IPS-NIHi7 (cell line): ENCODE results near the gene FCRLA.

Experiments
- DNase-seq: peaks from one replicate; pipeline ENCODE4 v3.0.0; 2012; ENCODE audit warnings: mixed read lengths; ENCODE audit errors: extremely low spot score

FCRLA gene

GRCh38 chr1:161731981-161732718 lies 25.1 kb downstream of the FCRLA start:
- no peak for DNase-seq

GRCh38 chr1:161733526-161733925 lies 26.5 kb downstream of the FCRLA start:
- no peak for DNase-seq

DNA sequence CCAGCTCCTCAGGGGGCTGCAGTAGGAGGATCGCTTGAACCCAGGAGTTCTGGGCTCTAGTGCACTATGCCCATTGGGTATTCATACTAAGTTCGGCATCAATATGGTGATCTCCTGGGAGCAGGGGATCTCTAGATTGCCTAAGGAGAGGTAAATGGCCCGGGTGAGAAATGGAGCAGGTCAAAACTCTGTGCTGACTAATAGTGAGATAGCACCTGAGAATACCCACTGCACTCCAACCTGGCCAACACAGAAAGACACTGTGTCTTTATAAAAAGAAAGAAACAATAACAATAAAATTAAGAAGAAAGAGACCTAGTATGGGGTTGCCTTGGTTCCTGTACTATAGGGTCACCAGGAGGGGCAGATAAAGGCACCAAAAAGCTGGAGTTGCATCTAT lies 28.8 kb downstream of the FCRLA start:
- DNase-seq, result no peak

- DNase-seq, result no peak
Measured at GRCh38 chr1:161736335-161736969, 29.4 kb downstream of the FCRLA start.

DNA sequence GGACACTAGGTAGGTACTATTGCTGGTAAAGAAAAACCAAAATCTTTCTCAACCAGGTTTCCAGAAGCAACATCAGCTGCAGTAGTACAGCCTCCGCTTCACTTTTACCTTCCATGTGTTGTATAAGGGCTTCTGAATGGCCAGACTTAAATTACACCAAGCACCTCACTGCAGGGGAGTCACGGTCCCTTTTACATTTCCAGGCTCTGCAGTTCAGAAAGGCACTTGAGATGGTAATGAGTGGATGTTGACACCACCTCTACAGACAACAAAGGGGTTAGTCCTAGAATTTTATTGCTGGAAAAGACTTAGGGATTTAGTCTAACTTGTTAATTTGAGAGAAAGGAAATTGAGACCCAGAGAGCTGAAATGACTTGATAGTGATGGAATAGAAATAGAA lies 30.6 kb downstream of the FCRLA start:
- DNase-seq, result peak; percentile 23

GRCh38 chr1:161738627-161739287 lies 31.7 kb downstream of the FCRLA start:
- DNase-seq, result peak; percentile 46

GRCh38 chr1:161739865-161740566 lies 33.0 kb downstream of the FCRLA start:
- no peak for DNase-seq

GRCh38 chr1:161740921-161741320 lies 33.9 kb downstream of the FCRLA start:
- no peak for DNase-seq

DNA sequence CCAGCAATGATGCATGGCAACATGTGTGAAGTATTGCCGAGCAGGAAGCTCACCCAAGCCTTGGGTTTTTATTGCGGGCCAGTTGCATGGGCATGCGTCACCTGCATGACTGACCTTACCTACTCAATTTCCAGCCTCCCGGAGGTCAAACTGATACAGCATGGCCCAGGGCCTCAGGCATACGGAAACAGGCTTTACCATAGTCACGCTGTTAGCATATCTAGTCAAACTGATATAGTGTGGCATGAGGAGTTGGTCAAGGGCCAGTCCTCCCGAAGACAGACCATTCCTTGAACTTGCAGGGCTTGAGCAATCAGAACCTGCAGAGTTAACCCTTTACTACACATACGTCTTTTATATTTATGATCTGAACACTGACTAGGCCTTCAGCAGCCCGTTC lies 36.2 kb downstream of the FCRLA start:
- DNase-seq, result no peak

DNA sequence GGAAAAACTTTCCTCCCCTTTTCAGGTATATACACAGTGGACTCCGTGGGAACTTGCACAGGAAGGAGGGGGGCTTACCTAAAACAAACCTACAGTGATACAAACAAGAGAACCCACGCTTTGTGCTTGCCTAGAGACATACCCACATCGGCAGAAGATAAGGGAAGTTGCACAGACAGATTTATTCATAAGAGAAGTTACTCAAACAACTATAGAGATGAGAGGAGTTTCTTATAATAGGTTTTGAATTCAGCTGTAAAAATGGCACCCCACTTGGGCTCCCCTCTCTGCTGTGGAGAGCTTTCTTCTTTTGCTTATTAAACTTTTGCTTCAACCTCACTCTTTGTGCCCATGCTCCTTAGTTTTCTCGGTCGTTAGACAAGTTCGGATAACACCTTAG lies 40.8 kb downstream of the FCRLA start:
- DNase-seq, result no peak

DNA sequence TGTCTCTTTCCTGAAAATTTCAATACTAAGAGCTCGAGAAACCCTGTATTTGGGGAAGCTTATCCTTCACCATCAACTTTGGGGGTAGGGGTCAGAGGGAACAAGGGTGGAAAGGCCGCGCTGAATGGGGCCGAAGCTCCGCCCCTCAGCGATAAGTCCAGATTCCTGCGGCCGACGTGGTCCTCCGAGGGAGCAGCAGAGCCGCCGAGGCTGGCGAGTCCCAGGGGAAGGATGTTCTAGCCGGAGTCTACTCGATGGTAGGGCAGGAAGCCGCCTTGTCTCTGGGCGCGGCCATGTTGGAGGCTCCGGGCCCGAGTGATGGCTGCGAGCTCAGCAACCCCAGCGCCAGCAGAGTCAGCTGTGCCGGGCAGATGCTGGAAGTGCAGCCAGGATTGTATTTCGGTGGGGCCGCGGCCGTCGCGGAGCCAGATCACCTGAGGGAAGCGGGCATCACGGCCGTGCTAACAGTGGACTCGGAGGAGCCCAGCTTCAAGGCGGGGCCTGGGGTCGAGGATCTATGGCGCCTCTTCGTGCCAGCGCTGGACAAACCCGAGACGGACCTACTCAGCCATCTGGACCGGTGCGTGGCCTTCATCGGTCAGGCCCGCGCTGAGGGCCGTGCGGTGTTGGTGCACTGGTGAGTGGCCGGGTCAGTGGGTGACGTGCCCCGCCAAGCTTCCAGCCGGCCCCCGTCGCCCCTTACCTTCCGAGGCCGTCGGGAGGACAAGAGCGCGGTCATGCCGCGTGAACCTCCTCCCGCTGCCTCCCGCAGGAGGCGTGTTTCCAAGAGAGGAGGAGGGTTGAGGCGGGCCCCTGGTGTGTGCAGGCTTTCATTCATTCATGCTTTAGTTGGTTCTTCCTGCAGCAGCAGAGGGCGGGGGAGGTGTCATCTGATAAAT lies 42.7 kb downstream of the FCRLA start, which contains the start of gene DUSP12:
Gene DUSP12, plus strand, starts transcription at position 278 of the 899 bp plus-strand sequence. Its CDS starts 16 bp downstream, at position 294.
- DNase-seq, result peak; percentile 94

DNA sequence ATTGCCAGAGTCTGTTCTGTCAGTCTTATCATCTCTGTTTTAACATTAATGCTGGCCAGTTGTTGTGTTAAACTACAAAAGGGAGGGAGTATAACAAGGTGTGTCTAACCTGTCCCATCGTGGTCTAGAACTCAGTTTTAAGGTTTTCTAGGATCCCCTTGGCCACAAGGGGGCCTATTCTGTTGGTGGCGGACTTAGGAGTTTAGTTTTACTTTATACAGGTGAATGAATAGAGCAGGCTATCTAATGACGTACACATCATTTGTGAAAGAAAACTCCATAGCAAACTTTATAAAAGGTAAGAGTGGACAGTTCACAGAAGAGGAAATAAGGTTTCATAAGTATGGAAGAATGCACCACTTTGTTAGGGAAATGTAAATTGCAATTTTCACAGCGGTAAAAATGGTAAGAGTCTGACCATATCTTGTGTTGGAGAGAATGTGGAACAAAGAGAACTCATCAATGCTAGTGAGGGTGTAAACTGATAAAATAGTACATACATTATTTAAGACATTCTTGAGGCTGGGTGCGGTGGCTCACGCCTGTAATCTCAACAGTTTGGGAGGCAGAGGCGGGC lies 56.6 kb downstream of the FCRLA start:
- DNase-seq, result peak; percentile 31
